Measurements from ENCODE around the gene FLYWCH1. TPM values are rescaled to one million over a fixed set of nuclear protein-coding genes. Genes with fewer than 3 reads are reported as not detected.

The FLYWCH1 gene
- total and polyA plus RNA-seq, 9 of the 15 experiments (the other 6 are each of a cell fraction or from before 2014, with no cell fraction given): 0.18 to 33.6 (median 11.3) TPM

- TF ChIP-seq ATF3 (IDR thresholded peaks at IDR 0.05) (no peak), ATF3 (CRISPR knock-in tag; conservative IDR thresholded peaks at IDR 0.05) (no peak), SNRNP70 (optimal IDR thresholded peaks at IDR 0.05; ENCODE audit: low read depth, low read length) (no peak), FOXA3 (CRISPR knock-in tag; conservative IDR thresholded peaks at IDR 0.05 in 1 of 2, IDR thresholded peaks at IDR 0.05 in 1 of 2) (no peak), REST (IDR thresholded peaks at IDR 0.05; ENCODE audit: borderline replicate concordance) (peak; percentile 70; the same call in 1 of the 2 replicates), REST (CRISPR knock-in tag; IDR thresholded peaks at IDR 0.05; ENCODE audit: low read depth) (no peak), ZNF3 (CRISPR knock-in tag; IDR thresholded peaks at IDR 0.05) (no peak), ZNF12 (CRISPR knock-in tag; IDR thresholded peaks at IDR 0.05) (no peak), TAF15 (IDR thresholded peaks at IDR 0.05; ENCODE audit: low read depth, low read length) (no peak), MXI1 (IDR thresholded peaks at IDR 0.05; ENCODE audit: low read depth, low read length) (no peak), NFIC (IDR thresholded peaks at IDR 0.05) (0 out of 2 replicates have a peak, but pooled peaks have one; percentile 20), ZMIZ1 (IDR thresholded peaks at IDR 0.05; ENCODE audit: low read depth in 2 of 2, low read length in 2 of 2) (no peak), SMARCC2 (IDR thresholded peaks at IDR 0.05; ENCODE audit: low read depth) (no peak), ZNF584 (CRISPR knock-in tag; IDR thresholded peaks at IDR 0.05; ENCODE audit: low read depth) (no peak), SREBF2 (CRISPR knock-in tag; IDR thresholded peaks at IDR 0.05) (no peak)
Observed at GRCh38 chr16:2919511-2920255, 8.0 kb downstream of the FLYWCH1 start (continued).

All from K562 (cell line).